Liver (tissue), 9 donors: ENCODE measurements around the gene CCDC201. TPM values are rescaled to one million over a fixed set of nuclear protein-coding genes. Genes with fewer than 3 reads are reported as not detected.

Experiments used
- DNase-seq: peaks from one replicate; pipeline ENCODE4 v3.0.0-alpha.2; 2017; ENCODE audit warnings: low spot score
- H3K27ac ChIP-seq, 2 donors: one replicate each; pipeline ENCODE4 v1.7.0; 2013; ENCODE audit warnings: inconsistent platforms in 2 of 2, low read length in 2 of 2, control low read depth in 1 of 2, low read depth in 1 of 2, mild to moderate bottlenecking in 1 of 2
- H3K27me3 ChIP-seq, 4 donors: one replicate each; pipeline versions ENCODE4 v1.6.1 to v1.7.0; 2013; ENCODE audit warnings: low read length in 3 of 4, inconsistent platforms in 1 of 4, mild to moderate bottlenecking in 1 of 4, moderate library complexity in 1 of 4; ENCODE audit not compliant: control insufficient read depth in 4 of 4, insufficient read depth in 4 of 4
- H3K36me3 ChIP-seq, 4 donors: one replicate each; pipeline versions ENCODE4 v1.6.1 to v1.7.0; 2013; ENCODE audit warnings: low read length in 3 of 4, mild to moderate bottlenecking in 3 of 4, low read depth in 1 of 4, moderate library complexity in 1 of 4; ENCODE audit not compliant: control insufficient read depth in 4 of 4, insufficient read depth in 3 of 4
- H3K4me1 ChIP-seq, 4 donors: one replicate each; pipeline versions ENCODE4 v1.6.1 to v1.7.0; 2013; ENCODE audit warnings: low read length in 3 of 4, mild to moderate bottlenecking in 3 of 4, moderate library complexity in 1 of 4; ENCODE audit not compliant: control insufficient read depth in 4 of 4, insufficient read depth in 4 of 4
- H3K4me3 ChIP-seq, 3 donors: one replicate each; pipeline versions ENCODE4 v1.6.1 to v1.7.0; 2013; ENCODE audit warnings: low read length in 3 of 3, control low read depth in 1 of 3, low read depth in 1 of 3, mild to moderate bottlenecking in 1 of 3
- H3K9ac ChIP-seq, 2 donors: one replicate each; pipeline ENCODE4 v1.7.0; 2013; ENCODE audit warnings: low read length in 2 of 2, mild to moderate bottlenecking in 2 of 2, moderate library complexity in 2 of 2, control low read depth in 1 of 2, low read depth in 1 of 2
- H3K9me3 ChIP-seq, 4 donors: one replicate each; pipeline versions ENCODE4 v1.6.1 to v1.7.0; 2013; ENCODE audit warnings: low read length in 3 of 4; ENCODE audit not compliant: control insufficient read depth in 4 of 4
- EGR1 ChIP-seq, 2 donors: IDR thresholded peaks; 2 replicates each; pipeline ENCODE4 v1.6.1; 2016 to 2018; ENCODE audit warnings: antibody characterized with exemption in 2 of 2, low read depth in 2 of 2
- FOXA1 ChIP-seq: IDR thresholded peaks from 2 replicates; pipeline ENCODE4 v1.6.1; 2016; ENCODE audit warnings: antibody characterized with exemption
- FOXA2 ChIP-seq: IDR thresholded peaks from 2 replicates; pipeline ENCODE4 v1.6.1; 2016; ENCODE audit warnings: antibody characterized with exemption
- GABPA ChIP-seq, 2 donors: IDR thresholded peaks in 1 of 2; conservative IDR thresholded peaks in 1 of 2; 2 replicates each; pipeline ENCODE4 v1.6.1; 2016; ENCODE audit warnings: antibody characterized with exemption in 2 of 2, mild to moderate bottlenecking in 1 of 2, moderate library complexity in 1 of 2
- HNF4A ChIP-seq, 2 donors: conservative IDR thresholded peaks; 2 replicates each; pipeline ENCODE4 v1.6.1; 2016; ENCODE audit warnings: antibody characterized with exemption in 2 of 2, mild to moderate bottlenecking in 2 of 2
- HNF4G ChIP-seq: IDR thresholded peaks from 2 replicates; pipeline ENCODE4 v1.6.1; 2016; ENCODE audit warnings: antibody characterized with exemption
- JUND ChIP-seq, 2 donors: IDR thresholded peaks; 2 replicates each; pipeline ENCODE4 v1.6.1; 2016; ENCODE audit warnings: antibody characterized with exemption in 2 of 2
- NR2F2 ChIP-seq: IDR thresholded peaks from 2 replicates; pipeline ENCODE4 v1.6.1; 2016; ENCODE audit warnings: antibody characterized with exemption
- RAD21 ChIP-seq, 2 donors: IDR thresholded peaks; 2 replicates each; pipeline ENCODE4 v1.6.1; 2016; ENCODE audit warnings: antibody characterized with exemption in 2 of 2, mild to moderate bottlenecking in 2 of 2
- REST ChIP-seq: IDR thresholded peaks from 2 replicates; pipeline ENCODE4 v1.6.1; 2016; ENCODE audit warnings: antibody characterized with exemption, mild to moderate bottlenecking
- SP1 ChIP-seq: IDR thresholded peaks from 2 replicates; pipeline ENCODE4 v1.6.1; 2018; ENCODE audit warnings: antibody characterized with exemption, mild to moderate bottlenecking
- TAF1 ChIP-seq: conservative IDR thresholded peaks from 2 replicates; pipeline ENCODE4 v1.6.1; 2016; ENCODE audit warnings: antibody characterized with exemption, mild to moderate bottlenecking
- YY1 ChIP-seq: IDR thresholded peaks from 2 replicates; pipeline ENCODE4 v1.6.1; 2016; ENCODE audit warnings: antibody characterized with exemption, mild to moderate bottlenecking
- WGBS: extraction: QIAGEN DNeasy Blood & Tissue Kit; methylation state at CpG from one replicate; pipeline ENCODE4 v1.1.7; 2013; 5-methylcytosine and 5-hydroxymethylcytosine counted together
- polyA plus RNA-seq, 2 donors: library from polyadenylated mRNA; stranded (reverse) in 1 of 2; unstranded in 1 of 2; fragments of 200-250 nt in 1 of 2; fragments of >200 nt in 1 of 2; fragmentation: Nextera tagmentation in 1 of 2; extraction: Ambion mirVana in 1 of 2; gene quantifications; one replicate each; pipeline versions ENCODE4 v1.2.1 to v1.2.3, GENCODE V29; 2013 to 2015
- total RNA-seq, 2 donors: library from RNA; depleted of rRNA; stranded (reverse); fragments of >200 nt; gene quantifications; one replicate each; pipeline ENCODE4 v1.2.3, GENCODE V29; 2014
- TF ChIP-seq, protein P1 (sequence below): fragments of 150-350 bp; IDR thresholded peaks from 2 replicates; pipeline ENCODE4 v1.5.1; 2017; ENCODE audit warnings: improper control_type of control experiment, low read depth, low read length; ENCODE audit not compliant: missing input control
- TF ChIP-seq, protein P2 (sequence below): IDR thresholded peaks from 2 replicates; pipeline ENCODE4 v1.6.1; 2016; ENCODE audit warnings: antibody characterized with exemption
- TF ChIP-seq, protein P3 (sequence below): IDR thresholded peaks from 2 replicates; pipeline ENCODE4 v1.6.1; 2016; ENCODE audit warnings: antibody characterized with exemption
- donor health status: healthy.
- donor health status: healthy.
- donor health status: healthy.
- donor health status: healthy.
- donor health status: healthy.

Gene CCDC201, protein sequence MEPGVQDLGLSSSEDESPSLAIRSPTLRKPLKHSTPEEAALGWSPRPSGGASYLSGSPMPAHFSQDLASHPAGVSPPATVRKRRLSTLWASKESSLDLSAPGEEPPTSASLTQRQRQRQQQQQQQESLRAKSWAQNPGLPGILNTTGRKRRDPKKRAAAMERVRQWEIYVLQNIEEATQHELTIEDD
- total RNA-seq (not detected), polyA plus RNA-seq (not detected)

GRCh38 chr7:45873035-45873354 is at the start of gene CCDC201:
CCDC201 (minus strand) TSS chr7:45873082; CDS start chr7:45873007, 75 bp downstream.
- H3K27me3 ChIP-seq = no peaks in the 10 kb centered on the region
- 87% methylated on average over 7 of the region's 7 CpGs for WGBS
- H3K27ac ChIP-seq = no peak within 1 kb of the TSS
- no peak for DNase-seq
- H3K9me3 ChIP-seq = peaks cover 0 to 1% (median 0%) of the 10 kb centered on the region in 4 donors
- TF ChIP-seq, protein P1, sequence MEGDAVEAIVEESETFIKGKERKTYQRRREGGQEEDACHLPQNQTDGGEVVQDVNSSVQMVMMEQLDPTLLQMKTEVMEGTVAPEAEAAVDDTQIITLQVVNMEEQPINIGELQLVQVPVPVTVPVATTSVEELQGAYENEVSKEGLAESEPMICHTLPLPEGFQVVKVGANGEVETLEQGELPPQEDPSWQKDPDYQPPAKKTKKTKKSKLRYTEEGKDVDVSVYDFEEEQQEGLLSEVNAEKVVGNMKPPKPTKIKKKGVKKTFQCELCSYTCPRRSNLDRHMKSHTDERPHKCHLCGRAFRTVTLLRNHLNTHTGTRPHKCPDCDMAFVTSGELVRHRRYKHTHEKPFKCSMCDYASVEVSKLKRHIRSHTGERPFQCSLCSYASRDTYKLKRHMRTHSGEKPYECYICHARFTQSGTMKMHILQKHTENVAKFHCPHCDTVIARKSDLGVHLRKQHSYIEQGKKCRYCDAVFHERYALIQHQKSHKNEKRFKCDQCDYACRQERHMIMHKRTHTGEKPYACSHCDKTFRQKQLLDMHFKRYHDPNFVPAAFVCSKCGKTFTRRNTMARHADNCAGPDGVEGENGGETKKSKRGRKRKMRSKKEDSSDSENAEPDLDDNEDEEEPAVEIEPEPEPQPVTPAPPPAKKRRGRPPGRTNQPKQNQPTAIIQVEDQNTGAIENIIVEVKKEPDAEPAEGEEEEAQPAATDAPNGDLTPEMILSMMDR = no peak
- TF ChIP-seq RAD21 (IDR thresholded peaks at IDR 0.05) (no peak), HNF4G (no peak), JUND (IDR thresholded peaks at IDR 0.05) (no peak), YY1 (no peak), FOXA1 (no peak), SP1 (no peak), GABPA (IDR thresholded peaks at IDR 0.05 in 1 of 2, conservative IDR thresholded peaks at IDR 0.05 in 1 of 2) (no peak), HNF4A (conservative IDR thresholded peaks at IDR 0.05) (no peak), FOXA2 (no peak), REST (no peak)
- TF ChIP-seq, protein P2, sequence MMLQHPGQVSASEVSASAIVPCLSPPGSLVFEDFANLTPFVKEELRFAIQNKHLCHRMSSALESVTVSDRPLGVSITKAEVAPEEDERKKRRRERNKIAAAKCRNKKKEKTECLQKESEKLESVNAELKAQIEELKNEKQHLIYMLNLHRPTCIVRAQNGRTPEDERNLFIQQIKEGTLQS = no peak
- H3K4me3 ChIP-seq = no peak within 1 kb of the TSS
- H3K36me3 ChIP-seq = no peaks in the 10 kb centered on the region
- no peak within 1 kb of the TSS for H3K9ac ChIP-seq
- peaks cover 0 to 2% (median 0%) of the 10 kb centered on the region in 4 donors for H3K4me1 ChIP-seq

- H3K36me3 ChIP-seq = no peaks in the 10 kb centered on the region
- peaks cover 0 to 11% (median 1%) of the 10 kb centered on the region in 4 donors for H3K27me3 ChIP-seq
- peaks cover 4 to 38% (median 28%) of the 10 kb centered on the region in 4 donors for H3K4me1 ChIP-seq
- peak overlapping the region in 1 of 2 donors; percentile 64 for H3K9ac ChIP-seq
- H3K9me3 ChIP-seq = no peaks in the 10 kb centered on the region
- peak overlapping the region; percentile 46 to 55 for H3K27ac ChIP-seq
- peak overlapping the region; percentile 7 to 61 (median 55) for H3K4me3 ChIP-seq
- WGBS = 5% methylated on average over 36 of the region's 36 CpGs
- peak; percentile 57 for DNase-seq
- TF ChIP-seq EGR1 (IDR thresholded peaks at IDR 0.05; ENCODE audit: low read depth in 2 of 2) = no peak
- TF ChIP-seq, protein P2 = no peak
- TF ChIP-seq JUND (IDR thresholded peaks at IDR 0.05) = no peak
- TF ChIP-seq, protein P3, sequence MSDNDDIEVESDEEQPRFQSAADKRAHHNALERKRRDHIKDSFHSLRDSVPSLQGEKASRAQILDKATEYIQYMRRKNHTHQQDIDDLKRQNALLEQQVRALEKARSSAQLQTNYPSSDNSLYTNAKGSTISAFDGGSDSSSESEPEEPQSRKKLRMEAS = no peak
- TF ChIP-seq HNF4A (conservative IDR thresholded peaks at IDR 0.05) = no peak
- TF ChIP-seq FOXA1 = no peak
- TF ChIP-seq GABPA (IDR thresholded peaks at IDR 0.05 in 1 of 2, conservative IDR thresholded peaks at IDR 0.05 in 1 of 2) = no peak
- TF ChIP-seq, protein P1 = peak; percentile 86
- peak; percentile 19 for TF ChIP-seq NR2F2
- no peak for TF ChIP-seq REST
- no peak for TF ChIP-seq YY1
- no peak for TF ChIP-seq TAF1
Measured at GRCh38 chr7:45921699-45922519, 49.0 kb upstream of the CCDC201 start.
